K562 (cell line): Measurements from ENCODE around the gene PRSS56. TPM values are rescaled to one million over a fixed set of nuclear protein-coding genes. Genes with fewer than 3 reads are reported as not detected.

ENCODE experiments used
- ATAC-seq: fragments of 200-7000 bp; cut with Tn5 transposase; 3 replicates; pipeline ENCODE4 v1.9.1; 2020; ENCODE audit warnings: moderate library complexity
- BruUV-seq: library from RNA; stranded (reverse); fragments of 400-500 nt; replicated peaks from 2 replicates; lab custom pipeline; 2021; lab: Mats Ljungman, UMichigan
- CTCF ChIA-PET: fragments of 300-600 bp; formaldehyde crosslinking; extraction: SDS; loops from one replicate; lab custom pipeline; 2021; ENCODE audit warnings: low intra/inter-chr PET ratio; lab: Yijun Ruan, JAX
- POLR2A ChIA-PET: fragments of 300-600, 350-650 bp; sonication (Branson Sonifier 250); formaldehyde crosslinking; extraction: SDS; loops from one replicate; lab custom pipeline; 2021; ENCODE audit warnings: antibody characterized with exemption, inconsistent platforms; lab: Yijun Ruan, JAX
- DNase-seq, 4 experiments: peaks; one replicate each; pipeline versions ENCODE4 v3.0.0 to v3.0.0-alpha.2; 2011 to 2018; ENCODE audit warnings: low spot score in 3 of 4, mixed read lengths in 3 of 4; ENCODE audit errors: extremely low read depth in 1 of 4
- FAIRE-seq: peaks from 2 replicates; lab custom pipeline; 2011; peaks lifted over from hg19 to GRCh38; lab: Jason Lieb, UNC
- H2AFZ ChIP-seq: 2 replicates; pipeline ENCODE4 v1.6.0; 2011; ENCODE audit warnings: low read depth, low read length, control low read depth, inconsistent platforms
- H3K27ac ChIP-seq: fragments of 200-600 bp; 3 replicates; pipeline ENCODE4 v1.8.0; 2011; ENCODE audit warnings: low read depth, mild to moderate bottlenecking, control low read depth, inconsistent platforms, low read length, moderate library complexity, mixed read lengths; ENCODE audit errors: extremely low read depth
- H3K27me3 ChIP-seq, 2 experiments: fragments of 300-600 bp in 1 of 2; 2 replicates in 1 of 2; 3 replicates in 1 of 2; pipeline versions ENCODE4 v1.6.0 to v1.8.0; 2011; ENCODE audit warnings: inconsistent platforms in 2 of 2, low read length in 2 of 2, mild to moderate bottlenecking in 1 of 2, mixed read lengths in 1 of 2, moderate library complexity in 1 of 2; ENCODE audit not compliant: control insufficient read depth in 2 of 2, insufficient read depth in 2 of 2
- H3K36me3 ChIP-seq: fragments of 300-600 bp; 3 replicates; pipeline ENCODE4 v1.8.0; 2011; ENCODE audit warnings: mild to moderate bottlenecking, low read length, inconsistent platforms; ENCODE audit not compliant: control insufficient read depth, insufficient read depth
- H3K4me1 ChIP-seq, 2 experiments: fragments of 200-600 bp in 1 of 2; replicated peaks in 1 of 2; 2 replicates in 1 of 2; 3 replicates in 1 of 2; pipeline versions ENCODE4 v1.5.1 to v1.8.0; 2011; ENCODE audit warnings: inconsistent platforms in 2 of 2, low read length in 2 of 2, mild to moderate bottlenecking in 1 of 2, mixed read lengths in 1 of 2, moderate library complexity in 1 of 2; ENCODE audit not compliant: control insufficient read depth in 2 of 2, insufficient read depth in 2 of 2
- H3K4me2 ChIP-seq: 2 replicates; pipeline ENCODE4 v1.6.1; 2011; ENCODE audit warnings: low read length, control low read depth, inconsistent platforms, mixed read lengths; ENCODE audit not compliant: insufficient read depth
- H3K4me3 ChIP-seq: fragments of 200-600 bp; sonication (generic), shearing (Covaris generic); 2 replicates; pipeline ENCODE4 v1.5.1; 2016; ENCODE audit warnings: control low read depth, inconsistent platforms
- H3K79me2 ChIP-seq: fragments of 200-600 bp; 3 replicates; pipeline ENCODE4 v1.8.0; 2011; ENCODE audit warnings: low read length, inconsistent platforms; ENCODE audit not compliant: control insufficient read depth, insufficient read depth
- H3K9ac ChIP-seq, 2 experiments: 2 replicates each; pipeline versions ENCODE4 v1.6.0 to v1.6.1; 2011; ENCODE audit warnings: low read depth in 2 of 2, low read length in 2 of 2, control low read depth in 1 of 2, inconsistent platforms in 1 of 2, mild to moderate bottlenecking in 1 of 2, mixed read lengths in 1 of 2; ENCODE audit not compliant: insufficient read depth in 1 of 2
- H3K9me1 ChIP-seq: one replicate; pipeline ENCODE4 v1.6.0; 2011; ENCODE audit warnings: inconsistent platforms, mild to moderate bottlenecking, low read length, moderate library complexity; ENCODE audit not compliant: control insufficient read depth, insufficient read depth
- H3K9me3 ChIP-seq: replicated peaks from 2 replicates; pipeline ENCODE4 v1.5.1; 2011; ENCODE audit warnings: low read depth, low read length, inconsistent platforms; ENCODE audit not compliant: control insufficient read depth, insufficient read depth
- H4K20me1 ChIP-seq: replicated peaks from 2 replicates; pipeline ENCODE4 v1.6.1; 2011; ENCODE audit warnings: low read length, inconsistent platforms, mixed read lengths; ENCODE audit not compliant: control insufficient read depth, insufficient read depth
- ADNP ChIP-seq: fragments of 200-800 bp; sonication (Bioruptor generic); IDR thresholded peaks from 2 replicates; pipeline ENCODE4 v1.6.1; 2016; ENCODE audit warnings: missing genetic modification characterization, missing compliant biosample characterization
- CSDE1 ChIP-seq, 2 experiments: fragments of 450-650 bp; IDR thresholded peaks; 2 replicates each; pipeline ENCODE4 v1.6.1; 2016; ENCODE audit warnings: mild to moderate bottlenecking in 1 of 2
- FIP1L1 ChIP-seq: fragments of 200-400 bp; formaldehyde crosslinking; IDR thresholded peaks from 2 replicates; pipeline ENCODE4 v1.6.1; 2018; ENCODE audit warnings: mild to moderate bottlenecking, low read depth, low read length; ENCODE audit not compliant: poor library complexity, severe bottlenecking
- FOXP1 ChIP-seq: sonication (generic); formaldehyde crosslinking; IDR thresholded peaks from 2 replicates; pipeline ENCODE4 v1.8.0; 2022; ENCODE audit warnings: mild to moderate bottlenecking, missing genetic modification reagents
- HNRNPLL ChIP-seq: fragments of 200-400 bp; formaldehyde crosslinking; IDR thresholded peaks from 2 replicates; pipeline ENCODE4 v1.6.1; 2017; ENCODE audit warnings: low read length, low read depth, mild to moderate bottlenecking; ENCODE audit not compliant: poor library complexity, severe bottlenecking
- NFXL1 ChIP-seq: fragments of 450-650 bp; formaldehyde crosslinking; IDR thresholded peaks from 2 replicates; pipeline ENCODE4 v1.4.0; 2021; ENCODE audit warnings: mild to moderate bottlenecking
- NR2C1 ChIP-seq, 2 experiments: fragments of 450-650 bp; IDR thresholded peaks; 2 replicates each; pipeline ENCODE4 v1.6.1; 2017; ENCODE audit warnings: mild to moderate bottlenecking in 2 of 2, antibody characterized with exemption in 1 of 2, inconsistent platforms in 1 of 2, missing compliant biosample characterization in 1 of 2, missing genetic modification characterization in 1 of 2
- POLR2B ChIP-seq: fragments of 450-650 bp; IDR thresholded peaks from 2 replicates; pipeline ENCODE4 v1.6.1; 2018; ENCODE audit warnings: low read depth; ENCODE audit not compliant: partially characterized antibody
- POLR2G ChIP-seq: fragments of 200-400 bp; formaldehyde crosslinking; IDR thresholded peaks from 2 replicates; pipeline ENCODE4 v1.6.1; 2017; ENCODE audit warnings: low read depth, mild to moderate bottlenecking, antibody characterized with exemption, low read length, moderate library complexity
- RBM22 ChIP-seq: fragments of 200-400 bp; formaldehyde crosslinking; IDR thresholded peaks from 2 replicates; pipeline ENCODE4 v1.6.1; 2018; ENCODE audit warnings: low read length, low read depth; ENCODE audit not compliant: poor library complexity, severe bottlenecking
- ZNF707 ChIP-seq: fragments of 250-450 bp; sonication (Bioruptor Pico); conservative IDR thresholded peaks from 2 replicates; pipeline ENCODE4 v1.8.0; 2022; ENCODE audit warnings: inconsistent platforms, mild to moderate bottlenecking, moderate library complexity
- WGBS: fragments of 100-300 bp; shearing (Covaris generic); methylation state at CpG from one replicate; pipeline ENCODE4 v1.1.6; 2016; ENCODE audit warnings: low coverage, mixed read lengths; ENCODE audit not compliant: insufficient coverage; ENCODE audit errors: missing lambda C conversion rate; 5-methylcytosine and 5-hydroxymethylcytosine counted together
- in situ Hi-C: fragments of 300-500 bp; cut with MboI; formaldehyde crosslinking; loops from 4 replicates; pipeline ENCODE4 v1.15.0; 2018; ENCODE audit warnings: inconsistent platforms, mixed read lengths
- intact Hi-C: fragments of 100-400 bp; cut with micrococcal nuclease; formaldehyde crosslinking; loops from 2 replicates; pipeline ENCODE4 v1.14.2; 2022
- polyA plus RNA-seq, 8 experiments: library from polyadenylated mRNA; depleted of rRNA in 4 of 8; stranded (reverse) in 5 of 8; unstranded in 3 of 8; fragments of >200 nt; fragmentation: Nextera tagmentation in 2 of 8; fragmentation: Illumina TruSeq in 1 of 8; extraction: Ambion mirVana in 2 of 8; extraction: Trizol in 1 of 8; gene quantifications; 2 replicates each; pipeline versions ENCODE4 v1.2.1 to v1.2.3, GENCODE V29; 2011 to 2014; ENCODE audit warnings: inconsistent platforms in 1 of 8, missing spikeins in 1 of 8
- total RNA-seq, 7 experiments: library from RNA; depleted of rRNA in 6 of 7; stranded (reverse); fragments of >200 nt in 6 of 7; fragmentation: Illumina TruSeq in 2 of 7; extraction: Trizol in 2 of 7; gene quantifications; 2 replicates each; pipeline versions ENCODE4 v1.2.1 to v1.2.3, GENCODE V29; 2011 to 2021; ENCODE audit warnings: low replicate concordance in 1 of 7

The PRSS56 gene
- total and polyA plus RNA-seq, 9 of the 15 experiments (the other 6 are each of a cell fraction or from before 2014, with no cell fraction given): not detected

DNA sequence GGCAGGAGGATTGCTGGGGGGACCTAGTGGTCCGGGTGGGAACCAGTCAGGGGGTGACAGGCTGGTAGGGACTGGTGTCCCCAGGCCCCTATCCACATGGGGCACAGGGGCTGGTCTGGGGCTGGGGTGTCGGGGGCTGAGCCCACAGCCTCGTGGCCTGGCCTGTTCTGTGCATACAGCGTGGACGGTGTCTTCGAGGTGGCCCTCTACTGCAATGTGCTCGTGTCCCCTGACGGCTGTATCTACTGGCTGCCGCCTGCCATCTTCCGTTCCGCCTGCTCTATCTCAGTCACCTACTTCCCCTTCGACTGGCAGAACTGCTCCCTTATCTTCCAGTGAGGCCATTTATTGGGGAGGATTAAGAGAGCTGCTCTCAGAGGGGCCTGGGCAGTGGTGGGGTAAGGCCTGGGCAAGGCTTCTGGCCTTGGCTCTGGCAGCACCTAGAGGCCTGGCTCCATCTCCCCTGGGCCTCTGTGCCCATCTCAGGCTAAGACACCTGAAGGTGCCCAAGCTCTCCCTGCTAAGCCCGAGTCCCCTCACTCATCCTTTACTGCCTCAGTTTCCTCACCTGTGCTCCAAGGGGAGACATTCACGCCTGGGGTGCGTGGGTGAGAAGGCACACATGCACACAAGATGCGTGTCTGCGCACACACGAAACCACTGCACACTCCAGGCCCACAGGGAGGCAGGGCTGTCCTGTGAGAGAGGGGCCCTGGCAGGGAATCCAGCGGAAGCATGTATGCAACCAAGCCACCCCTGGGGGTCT lies 21.2 kb downstream of the PRSS56 start (continued):
- TF ChIP-seq POLR2G: peak; percentile 31
- TF ChIP-seq, all 486 proteins: peak for 3

DNA sequence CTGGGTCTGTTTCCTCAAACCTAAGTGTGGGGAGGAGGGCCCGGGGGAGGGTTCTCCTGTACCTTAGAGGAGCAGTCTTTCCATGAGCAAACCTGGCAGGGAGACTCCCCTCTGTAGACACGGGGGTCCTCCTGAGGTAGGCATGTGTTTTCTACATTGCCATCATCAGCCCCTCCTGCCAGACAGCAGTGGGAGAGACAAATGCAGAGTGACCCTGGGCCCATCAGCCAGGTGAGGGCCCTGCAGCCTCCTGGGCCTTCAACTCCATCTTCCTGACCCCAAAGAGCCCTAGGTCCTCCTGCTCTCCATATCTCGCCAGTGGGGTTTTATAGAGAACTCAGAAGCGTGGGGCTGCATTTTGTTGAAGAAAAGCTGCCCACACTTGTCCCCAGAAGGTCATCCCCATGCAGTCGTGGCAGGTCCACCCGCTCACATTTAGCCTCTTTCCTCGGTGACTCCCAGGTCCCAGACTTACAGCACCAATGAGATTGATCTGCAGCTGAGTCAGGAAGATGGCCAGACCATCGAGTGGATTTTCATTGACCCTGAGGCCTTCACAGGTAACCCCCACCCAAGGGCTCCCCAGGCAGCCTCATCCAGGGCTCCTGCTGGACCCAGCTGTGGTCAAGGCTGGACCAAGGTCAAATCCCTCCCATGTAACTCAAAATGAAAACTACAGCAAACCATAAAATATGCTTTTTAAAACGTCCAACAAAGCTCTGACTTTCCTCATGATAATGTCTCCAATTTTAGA lies 21.9 kb downstream of the PRSS56 start:
- CTCF ChIA-PET: no interaction called here
- FAIRE-seq: no peak
- no peaks in the 10 kb centered on the region for H3K9me3 ChIP-seq

More for the DNA sequence above, 21.9 kb downstream of the PRSS56 start:
- Histone ChIP-seq H4K20me1 (no peaks in the 10 kb centered on the region), H3K9ac (no peak overlapping the region), H2AFZ (no peak overlapping the region), H3K27ac (no peak overlapping the region), H3K4me2 (no peak overlapping the region), H3K79me2 (no peaks in the 10 kb centered on the region), H3K9me1 (no peaks in the 10 kb centered on the region), H3K4me3 (no peak overlapping the region), H3K4me1 (peaks cover 0 to 38% of the 10 kb centered on the region in 2 experiments; a peak in 3 of 5 replicates), H3K27me3 (no peaks in the 10 kb centered on the region)
- intact Hi-C loops: no loop called here
- POLR2A ChIA-PET: interaction anchor here (0.7 to 1.1 kb wide), 2 partner anchors 8 to 10 kb away, joined by 3 read pairs; partner anchors contain the start of genes EIF4E2 and TIGD1
- in situ Hi-C loops: no loop called here
- 0 out of 3 replicates have a peak, but pooled peaks have one; percentile 4 for ATAC-seq
- no TSS peak for BruUV-seq
- DNase-seq: peak in 1 of 4 experiments; percentile 20
- WGBS: 9% methylated on average over 5 of the region's 9 CpGs
- TF ChIP-seq POLR2B (no peak), ZNF707 (CRISPR knock-in tag) (no peak), FIP1L1 (no peak), RBM22 (no peak), NFXL1 (CRISPR knock-in tag) (no peak), FOXP1 (no peak), ADNP (tag) (no peak), NR2C1 (IDR thresholded peaks at IDR 0.05) (no peak), NR2C1 (tag; IDR thresholded peaks at IDR 0.05) (no peak), CSDE1 (IDR thresholded peaks at IDR 0.05) (no peak), HNRNPLL (no peak)
- TF ChIP-seq, all 486 proteins: peak for 0
- peaks cover 7% of the 10 kb centered on the region; the same call in 1 of the 3 replicates for H3K36me3 ChIP-seq
